Rectal smooth muscle tissue (tissue), 1 donor: ENCODE results near the gene NFIA.

Experiments used
- H3K27ac ChIP-seq: one replicate; pipeline ENCODE4 v1.7.0; 2013; ENCODE audit warnings: low read depth, low read length, inconsistent platforms
- H3K27me3 ChIP-seq: one replicate; pipeline ENCODE4 v1.7.0; 2013; ENCODE audit warnings: low read length; ENCODE audit not compliant: control insufficient read depth, insufficient read depth
- H3K36me3 ChIP-seq: one replicate; pipeline ENCODE4 v1.7.0; 2013; ENCODE audit warnings: low read length; ENCODE audit not compliant: control insufficient read depth, insufficient read depth
- H3K4me1 ChIP-seq: one replicate; pipeline ENCODE4 v1.7.0; 2013; ENCODE audit warnings: low read length; ENCODE audit not compliant: control insufficient read depth, insufficient read depth
- H3K4me3 ChIP-seq: one replicate; pipeline ENCODE4 v1.7.0; 2013; ENCODE audit warnings: low read length
- H3K9ac ChIP-seq: one replicate; pipeline ENCODE4 v1.7.0; 2013; ENCODE audit warnings: low read length

The NFIA gene

DNA sequence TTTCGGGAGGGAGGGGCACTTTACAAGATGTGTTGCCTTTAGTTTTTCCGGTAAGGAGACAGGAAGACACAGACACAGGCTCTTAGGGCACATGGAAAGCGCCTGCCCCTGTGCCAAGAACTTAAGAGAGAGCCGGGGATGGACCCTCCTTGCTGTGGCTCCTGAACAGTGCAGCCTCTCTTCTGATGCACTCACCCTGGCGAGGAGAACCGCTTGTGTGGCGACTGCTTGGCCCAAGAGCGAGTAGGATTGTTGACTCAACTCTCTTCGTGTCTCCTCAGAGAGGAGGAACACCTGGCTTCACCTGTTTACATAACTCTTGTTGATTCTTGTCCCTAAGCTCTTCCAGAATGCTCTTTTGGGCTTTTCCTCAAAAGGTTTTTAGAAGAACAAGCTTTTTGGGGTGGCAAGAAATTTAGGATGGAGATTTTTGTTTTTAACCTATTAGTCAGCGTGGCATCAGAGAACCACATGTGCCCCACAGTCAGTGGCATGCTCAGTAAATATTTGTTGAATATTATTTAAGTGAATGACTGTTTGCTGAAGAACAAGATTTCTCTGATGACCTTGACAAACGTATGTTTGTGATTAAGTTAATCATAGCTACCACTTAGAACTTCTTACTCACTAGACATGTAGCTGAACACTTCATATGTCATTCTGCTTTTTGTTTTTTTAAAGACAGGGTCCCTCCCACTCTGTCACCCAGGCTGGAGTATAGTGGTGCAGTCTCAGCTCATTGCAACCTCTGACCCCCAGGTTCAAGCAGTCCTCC, 60.6 kb downstream of the NFIA start:
- H3K9ac ChIP-seq: no peak overlapping the region
- H3K36me3 ChIP-seq: no peaks in the 10 kb centered on the region
- no peak overlapping the region for H3K27ac ChIP-seq
- no peaks in the 10 kb centered on the region for H3K27me3 ChIP-seq
- H3K4me1 ChIP-seq: peaks cover 16% of the 10 kb centered on the region
- no peak overlapping the region for H3K4me3 ChIP-seq

DNA sequence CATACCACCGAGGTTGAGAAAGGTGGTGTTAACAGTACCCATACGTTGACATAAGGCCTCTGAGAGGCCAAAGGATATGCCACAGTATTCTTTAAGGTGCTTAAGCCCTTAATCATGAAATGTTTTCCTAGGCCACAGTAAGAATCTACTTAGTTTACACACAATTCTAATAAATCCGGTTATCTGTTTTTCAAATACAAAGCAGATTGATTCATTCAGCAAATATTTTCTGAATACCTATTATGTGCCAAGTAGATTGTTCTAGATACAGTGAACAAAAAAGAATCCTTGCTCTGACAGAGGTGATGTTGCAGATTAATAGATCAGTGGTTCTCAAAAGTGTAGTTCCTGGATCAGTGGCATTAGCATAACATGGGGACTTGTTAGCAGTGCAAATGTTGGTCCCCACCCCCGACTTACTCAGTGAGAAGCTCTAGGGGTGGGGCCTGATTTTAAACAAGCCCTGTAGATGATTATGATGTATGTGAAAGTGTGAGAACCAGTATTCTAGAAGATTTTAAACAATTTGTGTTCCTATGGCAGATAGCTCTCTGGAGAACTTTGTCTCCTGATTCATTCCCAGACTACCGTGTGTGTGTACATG, 61.6 kb downstream of the NFIA start:
- no peak overlapping the region for H3K27ac ChIP-seq
- no peaks in the 10 kb centered on the region for H3K36me3 ChIP-seq
- H3K4me3 ChIP-seq: no peak overlapping the region
- H3K4me1 ChIP-seq: peaks cover 16% of the 10 kb centered on the region
- H3K27me3 ChIP-seq: no peaks in the 10 kb centered on the region
- no peak overlapping the region for H3K9ac ChIP-seq

DNA sequence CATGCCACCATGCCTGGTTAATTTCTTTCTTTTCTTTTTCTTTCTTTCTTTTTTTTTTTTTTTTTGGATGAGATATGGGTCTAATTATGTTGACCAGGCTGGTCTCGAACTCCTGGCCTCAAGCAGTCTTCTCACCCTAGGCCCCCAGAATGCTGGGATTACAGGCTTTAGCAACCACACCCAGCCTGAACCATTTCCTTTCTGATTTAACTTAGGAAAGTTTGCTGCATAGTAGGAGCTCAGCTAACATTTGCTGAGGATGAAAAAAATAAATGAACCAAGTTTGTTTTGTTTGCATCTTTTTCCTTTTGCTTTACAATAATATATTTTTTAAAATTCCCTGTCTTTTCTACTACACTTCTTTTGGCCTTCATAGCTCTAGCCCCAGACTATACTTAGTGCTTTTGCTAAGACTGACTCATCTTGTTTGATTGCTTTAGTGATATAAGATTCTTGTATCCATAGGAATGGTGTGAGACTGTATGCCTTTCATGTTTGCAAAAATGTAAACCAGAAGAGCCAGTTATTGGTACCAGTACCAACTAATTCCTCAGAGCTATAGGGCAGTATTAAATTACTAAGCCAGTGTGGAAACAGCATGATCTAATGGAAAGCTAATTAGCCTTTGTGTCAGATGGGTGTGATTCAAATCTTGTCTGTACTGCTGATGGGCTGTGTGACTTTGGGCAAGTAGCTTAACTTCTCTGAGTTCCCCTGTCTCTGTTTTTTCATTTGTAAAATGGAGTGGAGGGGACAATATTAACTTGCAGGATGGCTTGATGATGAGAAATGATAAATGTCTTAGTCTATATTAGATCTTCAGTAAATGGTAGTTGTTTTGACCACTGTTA, 66.9 kb downstream of the NFIA start:
- Histone ChIP-seq H3K4me3 (no peak overlapping the region), H3K4me1 (peaks cover 22% of the 10 kb centered on the region), H3K27ac (no peak overlapping the region), H3K36me3 (no peaks in the 10 kb centered on the region), H3K9ac (no peak overlapping the region), H3K27me3 (no peaks in the 10 kb centered on the region)

DNA sequence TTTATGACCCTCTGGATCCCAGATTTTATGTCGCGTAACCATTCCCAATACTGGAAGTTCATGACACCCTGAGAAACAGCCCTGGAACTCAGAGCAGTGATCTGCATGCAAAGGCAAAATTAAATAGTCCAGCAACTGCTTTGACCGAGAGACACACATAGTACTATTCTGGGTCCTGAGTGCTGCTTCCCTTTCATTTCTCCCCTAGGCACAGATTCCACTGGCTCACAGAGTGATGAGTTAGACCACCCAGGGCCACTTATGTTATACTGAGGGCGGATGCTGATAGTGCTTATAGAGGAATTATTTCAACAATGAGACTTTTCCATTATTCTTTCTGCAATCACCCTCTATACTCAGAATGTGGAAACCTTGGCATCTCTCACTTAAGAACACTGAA, 69.2 kb downstream of the NFIA start:
- no peak overlapping the region for H3K27ac ChIP-seq
- no peaks in the 10 kb centered on the region for H3K27me3 ChIP-seq
- no peaks in the 10 kb centered on the region for H3K36me3 ChIP-seq
- H3K4me1 ChIP-seq: peaks cover 24% of the 10 kb centered on the region
- H3K9ac ChIP-seq: no peak overlapping the region
- H3K4me3 ChIP-seq: no peak overlapping the region

DNA sequence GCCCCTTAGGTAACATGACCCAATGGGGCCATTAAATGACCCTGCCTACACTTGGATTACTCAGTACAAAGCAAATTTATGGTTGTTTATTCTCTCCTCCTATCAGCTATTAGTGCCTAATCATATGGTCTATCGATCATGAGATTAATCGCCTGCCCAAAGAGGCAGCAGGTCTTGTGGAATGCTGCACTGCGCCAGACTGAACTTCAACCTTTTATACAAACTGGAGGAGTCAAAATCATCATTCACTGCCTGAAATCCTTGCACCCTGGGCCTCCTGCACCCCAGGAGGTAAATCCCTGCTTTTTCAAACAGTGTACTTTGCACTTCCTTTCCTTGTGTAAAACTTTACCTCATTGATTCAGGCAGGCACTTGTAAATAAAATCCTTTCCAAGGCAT, 69.7 kb downstream of the NFIA start:
- peak overlapping the region; percentile 30 for H3K27ac ChIP-seq
- no peak overlapping the region for H3K4me3 ChIP-seq
- peaks cover 29% of the 10 kb centered on the region for H3K4me1 ChIP-seq
- no peaks in the 10 kb centered on the region for H3K36me3 ChIP-seq
- no peaks in the 10 kb centered on the region for H3K27me3 ChIP-seq
- no peak overlapping the region for H3K9ac ChIP-seq

DNA sequence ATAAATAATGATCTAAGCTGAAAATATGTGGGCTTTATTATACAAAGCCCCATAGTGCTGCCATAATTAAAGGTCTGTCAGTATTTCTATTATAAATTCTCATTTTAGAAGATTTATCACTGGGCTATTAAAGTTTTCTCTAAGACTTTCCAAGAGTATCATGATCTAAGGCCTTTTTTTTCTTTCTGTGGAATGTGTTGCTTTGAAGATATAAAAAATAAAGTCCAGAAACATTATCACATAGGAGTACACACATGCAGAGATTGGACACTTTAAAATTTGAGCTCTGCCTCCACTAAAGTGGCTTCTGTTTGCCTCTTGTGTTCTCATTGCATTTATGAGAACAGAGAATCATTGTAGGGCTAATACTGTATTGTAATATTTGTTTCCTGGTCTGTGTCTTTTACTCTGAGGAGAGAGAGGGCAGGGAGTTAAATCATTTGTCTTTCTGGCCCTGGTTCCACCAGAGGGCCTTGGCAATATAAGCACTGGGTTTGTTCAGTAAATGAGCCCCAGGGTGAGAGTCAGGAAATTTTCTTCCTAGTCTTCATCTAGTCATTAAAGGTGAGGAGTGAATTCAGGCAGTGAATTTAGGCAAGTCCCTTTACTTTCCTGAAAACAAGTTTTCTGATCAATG, 70.2 kb downstream of the NFIA start:
- Histone ChIP-seq H3K4me3 (no peak overlapping the region), H3K36me3 (no peaks in the 10 kb centered on the region), H3K27me3 (no peaks in the 10 kb centered on the region), H3K27ac (peak overlapping the region; percentile 17), H3K4me1 (peaks cover 34% of the 10 kb centered on the region), H3K9ac (no peak overlapping the region)

DNA sequence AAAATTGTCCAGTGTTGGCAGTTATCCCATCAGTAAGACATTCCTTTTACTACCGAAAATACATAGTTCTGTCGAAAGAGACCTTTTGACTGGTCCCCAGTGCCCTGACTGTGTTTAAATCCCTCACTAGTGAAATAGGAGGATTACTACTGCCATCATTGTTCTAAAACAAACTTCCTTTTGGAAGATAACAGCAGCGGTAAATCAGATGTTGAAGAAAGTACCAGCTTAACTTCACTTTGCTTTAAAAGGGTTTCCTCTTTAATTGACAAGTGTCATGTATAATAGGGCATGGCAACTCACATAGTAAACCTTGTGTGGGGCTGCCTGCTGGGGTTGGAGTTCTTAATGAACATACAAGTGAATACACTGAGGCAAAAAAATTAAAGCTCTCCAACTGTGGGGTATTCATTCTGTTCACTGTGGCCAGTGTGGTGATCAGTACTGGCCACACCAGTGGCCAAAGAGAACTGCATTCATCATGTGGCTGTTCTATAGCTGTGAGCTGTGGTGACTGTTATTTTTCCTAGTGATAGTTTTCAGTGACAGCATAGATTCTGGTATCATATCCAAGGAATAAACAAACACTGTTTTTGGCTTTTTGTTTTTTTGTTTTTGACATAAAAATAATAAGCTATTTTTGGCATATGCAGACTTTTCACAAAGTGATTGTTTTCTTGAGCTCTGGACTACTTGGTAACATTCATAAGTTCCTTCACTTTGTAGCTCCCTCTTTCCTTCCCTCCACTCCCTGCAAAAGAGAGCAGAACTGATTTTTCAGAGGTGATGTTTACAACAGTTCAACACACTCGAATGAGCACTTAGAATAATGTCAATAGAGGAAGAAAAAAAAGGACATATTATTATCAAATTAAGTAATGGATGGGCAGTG, 74.5 kb downstream of the NFIA start:
- no peak overlapping the region for H3K9ac ChIP-seq
- peak overlapping the region; percentile 68 for H3K27ac ChIP-seq
- no peaks in the 10 kb centered on the region for H3K36me3 ChIP-seq
- no peaks in the 10 kb centered on the region for H3K27me3 ChIP-seq
- no peak overlapping the region for H3K4me3 ChIP-seq
- peaks cover 45% of the 10 kb centered on the region for H3K4me1 ChIP-seq

DNA sequence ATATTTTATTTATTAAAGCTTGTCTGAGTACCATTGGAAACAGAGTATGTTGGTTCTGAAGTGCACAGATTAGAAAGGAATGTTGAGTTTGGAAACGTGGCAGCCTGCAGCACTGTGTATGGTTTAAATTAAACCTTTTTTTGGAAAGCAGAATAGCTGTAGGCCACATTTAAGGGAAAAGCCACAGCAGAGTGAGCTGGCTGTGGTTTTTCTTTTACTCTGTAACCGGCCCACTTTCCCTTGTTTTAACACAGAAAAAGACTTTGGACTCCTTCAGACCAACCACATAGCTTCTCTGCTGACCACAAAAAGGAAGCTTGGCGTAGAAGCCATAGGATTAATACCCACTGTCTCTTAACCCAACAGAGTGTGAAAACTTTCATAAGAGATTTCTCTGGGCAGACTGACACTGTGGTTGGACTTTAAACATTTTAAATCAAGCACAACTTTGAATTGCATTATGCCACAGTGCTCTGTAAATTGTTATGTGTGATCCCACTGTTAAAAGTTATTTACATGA, 75.2 kb downstream of the NFIA start:
- Histone ChIP-seq H3K27me3 (no peaks in the 10 kb centered on the region), H3K4me1 (peaks cover 38% of the 10 kb centered on the region), H3K27ac (peak overlapping the region; percentile 68), H3K36me3 (no peaks in the 10 kb centered on the region), H3K9ac (no peak overlapping the region), H3K4me3 (no peak overlapping the region)

DNA sequence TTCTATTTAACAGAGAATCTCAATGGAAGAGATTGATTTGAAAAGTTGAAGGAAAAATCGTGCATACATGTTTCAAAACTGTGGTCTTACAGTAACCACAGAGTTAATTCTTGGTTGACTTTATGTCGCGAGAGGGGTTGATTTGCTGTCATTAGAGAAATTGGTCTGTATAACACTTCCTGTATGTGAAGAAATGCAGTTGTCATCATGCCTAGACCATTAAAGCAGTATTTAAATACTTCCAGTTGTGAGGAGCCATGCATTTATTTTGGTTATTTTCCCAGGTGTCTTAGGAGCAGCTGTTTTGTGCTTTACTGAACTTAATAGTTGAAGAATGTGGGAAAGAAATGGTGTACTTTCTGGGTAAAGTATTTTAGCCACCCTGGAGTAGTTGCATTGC, 76.2 kb downstream of the NFIA start:
- H3K9ac ChIP-seq: no peak overlapping the region
- H3K4me1 ChIP-seq: peaks cover 37% of the 10 kb centered on the region
- H3K4me3 ChIP-seq: no peak overlapping the region
- no peaks in the 10 kb centered on the region for H3K27me3 ChIP-seq
- H3K27ac ChIP-seq: no peak overlapping the region
- H3K36me3 ChIP-seq: no peaks in the 10 kb centered on the region

DNA sequence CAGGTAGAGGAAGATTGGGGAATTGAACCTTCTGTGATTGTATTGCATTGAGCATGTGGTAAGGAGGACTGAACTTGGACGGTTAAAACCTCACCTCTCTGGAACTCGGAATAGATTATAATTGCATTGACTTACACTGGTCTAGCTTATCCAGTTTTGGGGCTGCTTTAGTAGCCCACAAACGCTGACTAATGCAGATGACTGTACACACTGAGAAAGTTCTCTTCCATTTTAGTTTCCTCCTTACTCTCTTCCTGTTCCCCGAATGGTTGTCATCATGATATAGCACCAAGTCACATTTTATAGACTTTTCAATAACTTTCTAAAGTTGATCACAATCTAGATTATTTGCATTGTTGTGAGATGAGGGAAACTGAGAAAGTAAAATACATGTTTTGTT, 78.2 kb downstream of the NFIA start:
- H3K9ac ChIP-seq: no peak overlapping the region
- no peak overlapping the region for H3K27ac ChIP-seq
- H3K4me3 ChIP-seq: no peak overlapping the region
- H3K4me1 ChIP-seq: peaks cover 36% of the 10 kb centered on the region
- H3K27me3 ChIP-seq: no peaks in the 10 kb centered on the region
- no peaks in the 10 kb centered on the region for H3K36me3 ChIP-seq

DNA sequence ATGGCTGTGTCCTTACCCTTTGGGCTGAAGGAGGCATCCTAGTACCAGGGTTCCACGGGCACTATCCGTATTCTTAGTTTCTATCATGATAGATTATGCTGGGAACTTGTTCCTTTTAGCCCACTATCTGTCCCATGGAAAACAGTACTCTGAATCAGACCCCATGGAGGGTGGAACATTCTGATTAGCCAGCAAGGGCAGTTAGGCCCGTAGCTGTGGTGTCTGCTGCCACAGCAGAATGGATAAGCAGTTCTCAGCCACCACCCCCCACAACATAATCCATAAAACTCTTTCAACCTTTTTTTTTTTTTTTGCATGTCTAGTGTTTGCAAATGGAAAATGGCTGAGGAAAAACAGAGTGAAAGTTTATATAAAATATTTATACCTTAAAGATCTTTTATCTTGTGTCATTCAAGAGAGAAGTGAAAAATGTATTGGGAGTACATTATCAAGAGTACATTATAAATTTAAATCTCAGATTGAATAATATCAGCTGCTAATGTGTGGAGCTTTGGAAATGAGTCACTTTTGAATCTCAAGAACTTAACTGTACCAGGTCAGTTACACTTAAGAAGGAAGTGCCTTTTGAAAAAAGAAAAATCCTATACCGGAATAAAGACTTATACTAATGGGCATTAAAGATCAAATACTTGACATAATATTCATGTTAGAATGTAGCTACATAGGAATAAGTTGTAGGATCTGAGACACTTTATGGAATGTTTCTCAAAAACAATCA, 80.3 kb downstream of the NFIA start:
- H3K27me3 ChIP-seq: no peaks in the 10 kb centered on the region
- H3K27ac ChIP-seq: no peak overlapping the region
- no peak overlapping the region for H3K4me3 ChIP-seq
- peaks cover 28% of the 10 kb centered on the region for H3K4me1 ChIP-seq
- no peaks in the 10 kb centered on the region for H3K36me3 ChIP-seq
- H3K9ac ChIP-seq: no peak overlapping the region
